NCI-H226 (cell line): ENCODE measurements around the gene ALG11.

Experiments
- DNase-seq: peaks from one replicate; pipeline ENCODE4 v3.0.0-alpha.2; 2015

ALG11 gene

GRCh38 chr13:51997641-51998330 lies 14.4 kb upstream of the ALG11 start:
- DNase-seq: no peak

GRCh38 chr13:51998723-51999509 lies 13.3 kb upstream of the ALG11 start:
- no peak for DNase-seq

GRCh38 chr13:51999510-51999911 lies 12.7 kb upstream of the ALG11 start:
- DNase-seq: no peak

DNA sequence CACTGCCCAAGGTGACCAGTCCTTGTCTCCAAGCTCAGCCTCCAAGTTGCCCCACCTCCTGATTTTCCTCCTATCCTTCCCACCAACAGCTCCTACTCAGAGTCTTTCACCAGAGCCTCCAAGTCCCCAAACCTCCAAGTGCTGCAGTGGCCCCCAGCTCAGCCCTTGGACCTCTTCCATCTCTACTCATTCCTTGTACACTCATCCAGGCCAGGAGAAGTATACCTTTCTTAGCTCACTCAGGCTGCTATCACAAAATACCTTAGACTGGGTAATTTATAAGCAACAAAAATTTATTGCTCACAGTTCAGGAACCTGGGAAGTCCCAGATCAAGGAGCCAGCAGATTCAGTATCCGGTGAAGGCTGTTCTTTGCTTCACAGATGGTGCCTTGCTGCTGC lies 12.3 kb upstream of the ALG11 start:
- DNase-seq: no peak

- DNase-seq: no peak
These were observed 11.0 kb upstream of the ALG11 start for GRCh38 chr13:52001120-52001731.

DNA sequence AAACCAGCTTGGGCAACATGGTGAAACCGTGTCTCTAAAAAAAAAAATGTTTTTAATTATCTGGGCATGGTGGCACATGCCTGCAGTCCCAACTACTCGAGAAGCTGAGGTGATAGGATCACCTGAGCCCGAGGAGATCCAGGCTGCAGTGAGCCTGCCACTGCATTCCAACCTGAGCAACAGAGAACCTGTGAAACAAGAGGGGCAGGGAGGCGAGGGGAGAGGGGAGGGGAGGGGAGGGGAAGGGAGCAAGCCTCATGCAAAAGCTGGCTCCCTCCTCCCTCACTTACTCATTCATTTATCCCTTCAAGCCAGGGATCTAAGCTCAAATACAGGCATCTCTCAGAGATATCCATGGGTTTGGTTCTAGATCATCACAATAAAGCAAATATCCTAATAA lies 9.8 kb upstream of the ALG11 start:
- DNase-seq: no peak

DNA sequence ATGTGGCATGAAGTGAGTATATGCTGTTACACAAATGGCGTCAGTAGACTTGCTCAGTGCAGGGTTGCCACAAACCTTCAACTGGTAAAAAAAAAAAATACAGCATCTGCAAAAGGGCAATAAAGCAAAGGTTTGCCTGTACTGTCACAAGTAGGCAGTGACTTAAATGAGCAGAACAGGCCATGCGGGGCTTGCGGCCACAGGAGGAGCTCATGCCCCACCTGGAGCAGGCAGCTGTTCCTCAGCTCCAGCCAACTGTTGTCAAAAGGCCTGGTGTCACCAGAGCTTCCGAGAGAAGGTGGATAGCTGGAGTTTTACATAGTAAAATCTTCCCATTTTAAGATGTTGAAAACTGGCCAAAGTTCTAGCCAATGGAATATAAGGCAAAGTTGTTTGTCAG lies 8.7 kb upstream of the ALG11 start:
- no peak for DNase-seq

GRCh38 chr13:52004511-52005170 lies 7.6 kb upstream of the ALG11 start:
- no peak for DNase-seq

- no peak for DNase-seq
These were observed 6.2 kb upstream of the ALG11 start for GRCh38 chr13:52005841-52006522.

DNA sequence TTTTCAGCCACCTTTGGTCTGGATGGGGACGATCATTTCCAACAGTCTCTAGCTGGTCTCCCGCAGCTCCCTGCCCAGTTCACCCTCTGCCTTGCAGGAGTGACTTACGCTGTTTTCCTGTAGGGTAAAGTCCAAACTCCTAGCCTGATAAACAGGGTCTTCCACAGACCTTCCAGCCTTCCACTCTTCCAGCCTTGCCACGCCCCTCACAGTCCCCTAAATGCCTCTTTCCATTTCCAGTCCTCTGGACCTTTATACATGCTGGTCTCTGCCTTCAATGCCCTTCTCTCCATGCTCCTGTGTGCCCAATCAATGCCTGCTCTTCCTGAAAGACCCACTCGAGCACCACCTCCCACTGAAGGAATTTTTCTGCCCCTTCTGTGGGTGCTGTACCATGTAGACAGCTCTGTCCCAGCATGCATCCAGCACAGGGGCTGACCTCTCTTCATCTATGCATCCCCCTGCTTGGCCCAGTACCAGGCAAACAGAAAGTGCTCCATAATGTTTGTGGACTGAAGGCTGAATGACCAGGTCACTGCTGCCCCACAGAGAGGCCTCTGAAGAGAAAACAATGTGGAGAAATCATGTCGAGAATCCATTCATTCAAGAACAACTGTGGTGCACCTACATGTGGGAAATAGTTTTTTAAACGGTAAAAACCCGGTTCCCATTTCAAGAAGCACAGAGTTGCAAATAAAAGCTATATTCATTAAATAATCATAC lies 5.5 kb upstream of the ALG11 start:
- no peak for DNase-seq

GRCh38 chr13:52009946-52010345 lies 2.3 kb upstream of the ALG11 start:
- no peak for DNase-seq

DNA sequence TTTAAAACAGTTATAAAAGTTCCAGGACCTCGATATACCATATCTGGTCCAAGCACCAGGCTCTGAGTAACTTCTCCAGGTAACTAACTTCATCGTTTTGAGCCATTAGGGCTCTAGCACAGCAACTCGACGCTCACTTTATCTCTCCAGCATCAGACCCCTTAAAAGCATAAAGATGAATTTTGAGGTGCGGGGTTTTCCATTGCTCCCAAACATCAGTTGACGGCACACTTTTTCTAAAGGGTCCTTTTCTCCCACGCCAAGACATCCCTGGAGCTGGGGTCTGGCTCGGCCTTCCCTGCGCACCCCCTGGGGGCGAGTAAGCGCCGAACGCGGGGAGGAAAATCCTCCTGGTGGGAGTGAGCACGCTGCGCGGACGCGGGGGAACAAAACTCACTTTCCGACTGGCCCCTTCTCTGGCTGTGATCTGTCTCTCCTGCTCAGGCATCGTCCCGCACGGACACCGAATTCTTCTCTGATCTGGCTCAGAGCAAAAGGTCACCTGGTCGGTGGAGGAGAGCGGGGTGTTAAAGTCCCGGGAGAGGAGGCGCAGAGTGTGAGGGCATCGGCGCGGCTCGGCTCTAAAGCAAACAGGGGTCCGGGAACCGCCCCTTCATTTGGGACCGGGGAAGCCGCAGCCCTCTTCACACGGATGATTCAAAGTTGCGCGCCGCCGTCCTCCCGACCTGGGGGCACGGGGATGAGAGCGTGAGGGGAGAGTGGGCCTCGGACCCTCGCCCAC lies 1.1 kb upstream of the ALG11 start, which contains the start of gene ATP7B:
Gene ATP7B (minus strand): TSS at position 561 of the 742 bp plus-strand sequence. CDS start 113 bp downstream, at position 448.
- DNase-seq: no peak

GRCh38 chr13:52012512-52012836 lies 276 bp downstream of the ALG11 start:
- no peak for DNase-seq

- no peak for DNase-seq
These were observed 4.1 kb downstream of the ALG11 start for GRCh38 chr13:52016296-52016695.

- no peak for DNase-seq
These were observed 8.0 kb downstream of the ALG11 start for GRCh38 chr13:52020191-52020590.

GRCh38 chr13:52022356-52022755 lies 10.2 kb downstream of the ALG11 start:
- no peak for DNase-seq

GRCh38 chr13:52024481-52024880 lies 12.3 kb downstream of the ALG11 start, which contains the start of gene UTP14C:
UTP14C (plus strand) TSS chr13:52024691; CDS start chr13:52028805, 4,114 bp downstream.
- no peak for DNase-seq

DNA sequence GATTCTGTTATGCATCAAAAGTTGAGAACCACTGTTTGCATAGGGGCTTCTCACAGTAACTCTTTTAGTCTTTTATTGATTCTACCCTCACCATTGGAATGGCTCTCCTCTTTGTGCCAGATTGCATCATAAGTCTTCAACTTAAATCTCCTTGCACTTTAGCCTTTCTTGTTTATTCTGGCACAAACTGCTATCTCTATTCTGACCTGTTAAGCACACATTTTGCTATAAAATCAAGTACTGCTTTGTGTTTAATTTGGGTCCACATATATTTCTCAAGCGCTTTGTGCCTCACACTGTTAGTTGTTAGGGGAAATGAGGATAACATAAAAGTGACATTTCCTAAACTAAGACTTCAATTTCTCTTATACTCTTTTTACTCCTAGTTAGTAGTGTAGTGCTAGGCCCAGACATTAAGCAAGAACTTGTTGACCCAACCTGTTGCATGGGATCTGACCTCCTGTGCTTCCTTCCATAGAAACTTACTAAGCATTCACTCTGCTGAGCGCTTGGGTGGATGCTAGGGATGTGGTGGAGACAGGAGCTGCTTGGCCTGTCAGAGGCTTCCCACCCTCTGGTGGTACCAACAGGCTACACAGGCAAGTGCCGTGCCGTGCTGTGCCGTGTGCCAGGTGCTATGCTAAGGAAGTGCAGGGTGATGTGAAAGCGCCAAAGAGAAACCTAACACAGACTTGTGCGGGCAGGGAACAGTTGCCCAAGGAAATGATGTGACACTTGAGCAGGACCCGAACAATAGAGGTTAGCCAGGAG lies 13.5 kb downstream of the ALG11 start:
- no peak for DNase-seq

DNA sequence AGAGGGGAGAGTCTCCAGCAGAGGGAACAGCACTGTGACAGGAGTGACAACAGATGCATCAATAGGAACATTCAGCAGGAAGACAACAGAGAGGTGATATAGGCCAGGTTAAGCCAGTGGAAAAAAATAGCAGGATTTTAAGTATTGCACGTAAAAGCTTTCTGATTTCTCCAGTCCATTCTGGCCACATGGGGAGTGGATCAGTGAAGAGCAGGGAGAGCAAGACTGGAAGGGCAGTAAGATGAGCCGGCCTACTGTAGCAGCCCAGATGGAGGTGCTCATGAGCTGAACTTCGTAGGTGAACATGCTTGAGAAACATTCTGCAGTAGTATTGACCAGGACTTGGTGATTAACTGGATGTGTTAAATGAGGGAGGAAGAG lies 14.0 kb downstream of the ALG11 start:
- DNase-seq: no peak

GRCh38 chr13:52027832-52028231 lies 15.6 kb downstream of the ALG11 start:
- no peak for DNase-seq

DNA sequence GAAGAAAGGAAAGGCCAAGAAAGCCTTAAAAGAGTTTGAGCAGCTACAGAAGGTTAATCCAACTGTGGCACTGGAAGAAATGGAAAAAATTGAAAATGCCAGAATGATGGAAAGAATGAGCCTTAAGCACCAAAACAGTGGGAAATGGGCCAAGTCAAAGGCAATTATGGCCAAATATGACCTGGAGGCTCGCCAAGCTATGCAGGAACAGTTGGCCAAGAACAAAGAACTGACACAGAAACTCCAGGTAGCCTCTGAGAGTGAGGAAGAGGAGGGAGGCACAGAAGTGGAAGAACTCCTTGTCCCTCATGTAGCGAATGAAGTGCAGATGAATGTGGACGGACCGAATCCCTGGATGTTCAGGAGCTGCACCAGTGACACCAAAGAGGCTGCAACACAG lies 17.4 kb downstream of the ALG11 start:
- no peak for DNase-seq
